Kidney (tissue), 14 donors: ENCODE data around the gene PXDC1. TPM values are rescaled to one million over a fixed set of nuclear protein-coding genes. Genes with fewer than 3 reads are reported as not detected.

ENCODE experiments used
- DNase-seq, 5 donors: peaks; one replicate each; pipeline ENCODE4 v3.0.0-alpha.2; 2013 to 2020
- FAIRE-seq: peaks from 2 replicates; lab custom pipeline; 2012; peaks lifted over from hg19 to GRCh38; lab: Jason Lieb, UNC
- H3K27ac ChIP-seq, 2 donors: one replicate each; pipeline ENCODE4 v1.7.0; 2013; ENCODE audit warnings: low read depth in 2 of 2, low read length in 2 of 2, inconsistent platforms in 1 of 2
- H3K27me3 ChIP-seq: one replicate; pipeline ENCODE4 v1.7.1; 2013; ENCODE audit warnings: low read length, inconsistent platforms; ENCODE audit not compliant: control insufficient read depth, insufficient read depth
- H3K36me3 ChIP-seq, 3 donors: one replicate each; pipeline versions ENCODE4 v1.7.0 to v1.7.1; 2013; ENCODE audit warnings: low read length in 3 of 3, control low read depth in 1 of 3, inconsistent platforms in 1 of 3; ENCODE audit not compliant: insufficient read depth in 3 of 3, control insufficient read depth in 2 of 3
- H3K4me1 ChIP-seq, 3 donors: one replicate each; pipeline versions ENCODE4 v1.7.0 to v1.7.1; 2013; ENCODE audit warnings: low read length in 3 of 3, inconsistent platforms in 1 of 3, low read depth in 1 of 3; ENCODE audit not compliant: control insufficient read depth in 2 of 3, insufficient read depth in 2 of 3
- H3K4me3 ChIP-seq, 3 donors: one replicate each; pipeline versions ENCODE4 v1.7.0 to v1.8.1; 2013; ENCODE audit warnings: low read length in 3 of 3, control low read depth in 1 of 3, inconsistent platforms in 1 of 3
- H3K9ac ChIP-seq, 3 donors: one replicate each; pipeline versions ENCODE4 v1.7.0 to v1.7.1; 2013; ENCODE audit warnings: low read length in 3 of 3, control low read depth in 1 of 3, inconsistent platforms in 1 of 3
- H3K9me3 ChIP-seq, 3 donors: one replicate each; pipeline versions ENCODE4 v1.7.0 to v1.7.1; 2013; ENCODE audit warnings: low read length in 3 of 3, control low read depth in 1 of 3, inconsistent platforms in 1 of 3; ENCODE audit not compliant: control insufficient read depth in 2 of 3, insufficient read depth in 1 of 3
- CTCF ChIP-seq: IDR thresholded peaks from 3 replicates; pipeline ENCODE4 v1.5.1; 2012; ENCODE audit warnings: mild to moderate bottlenecking, moderate library complexity, borderline replicate concordance; ENCODE audit not compliant: insufficient read depth; ENCODE audit errors: extremely low read depth
- intact Hi-C: fragments of 100-400 bp; cut with DNase I; formaldehyde crosslinking; loops from one replicate; pipeline ENCODE4 v1.11.1; 2022
- polyA plus RNA-seq: library from polyadenylated mRNA; stranded (reverse); fragments of 350-450 nt; fragmentation: Illumina TruSeq; extraction: RNeasy Lipid Tissue Mini Kit (QIAGEN cat#74804); gene quantifications from one replicate; pipeline ENCODE4 v1.2.3, GENCODE V29; 2014; ENCODE audit warnings: low read depth, low replicate concordance; ENCODE audit not compliant: insufficient read depth
- total RNA-seq: library from RNA; stranded (reverse); fragmentation: NEBNext Ultra II Directional; extraction: Animal tissue kit (Norgen Biotek cat#: 25700); gene quantifications from one replicate; pipeline ENCODE4 v1.2.1, GENCODE V29; 2021
- donor health status: control.
- donor health status: control.
- donor health status: control.
- donor health status: control.
- donor health status: control.
- donor health status: DM: yes; HTN: yes; CAD: no.
- donor health status: Normal renal cell carcinoma (clear cell type).

PXDC1 gene
- total and polyA plus RNA-seq, 2 donors from 2014 or later, result 28.9 to 35.0 TPM

GRCh38 chr6:3727036-3727435 lies 24.5 kb downstream of the PXDC1 start:
- Histone ChIP-seq H3K9ac (no peak overlapping the region), H3K4me1 (no peaks in the 10 kb centered on the region), H3K36me3 (peaks cover 0 to 38% (median 8%) of the 10 kb centered on the region in 3 donors), H3K27ac (no peak overlapping the region), H3K9me3 (no peaks in the 10 kb centered on the region), H3K4me3 (no peak overlapping the region), H3K27me3 (no peaks in the 10 kb centered on the region)
- intact Hi-C loops, result no loop called here
- DNase-seq, result no peak
- no peak for TF ChIP-seq CTCF
- no peak for FAIRE-seq

- Histone ChIP-seq H3K27ac (no peak overlapping the region), H3K9me3 (no peaks in the 10 kb centered on the region), H3K27me3 (no peaks in the 10 kb centered on the region), H3K4me3 (no peak overlapping the region), H3K36me3 (peaks cover 0 to 38% (median 8%) of the 10 kb centered on the region in 3 donors), H3K4me1 (peaks cover 0 to 3% (median 0%) of the 10 kb centered on the region in 3 donors), H3K9ac (no peak overlapping the region)
- intact Hi-C loops, result no loop called here
- TF ChIP-seq CTCF, result no peak
- FAIRE-seq, result no peak
- DNase-seq, result no peak
Measured at GRCh38 chr6:3726421-3726820, 25.1 kb downstream of the PXDC1 start.

- intact Hi-C loops, result no loop called here
- Histone ChIP-seq H3K4me1 (peaks cover 0 to 3% (median 0%) of the 10 kb centered on the region in 3 donors), H3K36me3 (peaks cover 0 to 32% (median 7%) of the 10 kb centered on the region in 3 donors), H3K27ac (no peak overlapping the region), H3K4me3 (no peak overlapping the region), H3K9me3 (no peaks in the 10 kb centered on the region), H3K27me3 (no peaks in the 10 kb centered on the region), H3K9ac (no peak overlapping the region)
- no peak for FAIRE-seq
- no peak for DNase-seq
- no peak for TF ChIP-seq CTCF
Measured at GRCh38 chr6:3725145-3726047, 26.1 kb downstream of the PXDC1 start.
